Endothelial cell (in vitro differentiated cells): ENCODE results near the gene SCO2. TPM values are rescaled to one million over a fixed set of nuclear protein-coding genes. Genes with fewer than 3 reads are reported as not detected.

Experiments used
- DNase-seq: peaks from one replicate; pipeline ENCODE4 v3.0.0; 2021; ENCODE audit warnings: low spot score
- H3K27ac Mint-ChIP-seq: one replicate; pipeline ENCODE4 v1.8.0; 2021; ENCODE audit warnings: mixed read lengths, inconsistent platforms; ENCODE audit not compliant: unreplicated experiment
- H3K27me3 Mint-ChIP-seq: one replicate; pipeline ENCODE4 v1.8.0; 2021; ENCODE audit warnings: mild to moderate bottlenecking, moderate library complexity, mixed read lengths, inconsistent platforms; ENCODE audit not compliant: unreplicated experiment
- H3K36me3 Mint-ChIP-seq: one replicate; pipeline ENCODE4 v1.8.0; 2021; ENCODE audit warnings: mild to moderate bottlenecking, low read depth, mixed read lengths, inconsistent platforms; ENCODE audit not compliant: unreplicated experiment
- H3K4me1 Mint-ChIP-seq: one replicate; pipeline ENCODE4 v1.8.0; 2021; ENCODE audit warnings: mild to moderate bottlenecking, mixed read lengths, inconsistent platforms; ENCODE audit not compliant: unreplicated experiment
- H3K4me3 Mint-ChIP-seq: one replicate; pipeline ENCODE4 v1.8.0; 2021; ENCODE audit warnings: mild to moderate bottlenecking, mixed read lengths, inconsistent platforms; ENCODE audit not compliant: unreplicated experiment
- H3K9me3 Mint-ChIP-seq: one replicate; pipeline ENCODE4 v1.8.0; 2021; ENCODE audit warnings: mixed read lengths, inconsistent platforms; ENCODE audit not compliant: unreplicated experiment
- CTCF ChIP-seq: fragments of 200-600 bp; sonication (generic); IDR thresholded peaks from one replicate; pipeline ENCODE4 v1.5.0; 2021; ENCODE audit warnings: antibody characterized with exemption; ENCODE audit not compliant: unreplicated experiment
- total RNA-seq: library from RNA; stranded (reverse); fragmentation: NEBNext Ultra II Directional; extraction: Animal tissue kit (Norgen Biotek cat#: 25700); gene quantifications from one replicate; pipeline ENCODE4 v1.2.1, GENCODE V29; 2021; ENCODE audit not compliant: unreplicated experiment

The SCO2 gene
- total RNA-seq, 1 donor from 2014 or later = 1.1 TPM

- TF ChIP-seq CTCF = no peak
- no peaks in the 10 kb centered on the region for H3K9me3 Mint-ChIP-seq
- no peak for DNase-seq
Observed at GRCh38 chr22:50550395-50550794, 25.0 kb upstream of the SCO2 start.

GRCh38 chr22:50548921-50549790 is 23.8 kb upstream of the SCO2 start:
- peaks cover 5% of the 10 kb centered on the region for H3K4me1 Mint-ChIP-seq
- no peak for TF ChIP-seq CTCF
- no peaks in the 10 kb centered on the region for H3K36me3 Mint-ChIP-seq
- peaks cover 6% of the 10 kb centered on the region for H3K27me3 Mint-ChIP-seq
- no peaks in the 10 kb centered on the region for H3K9me3 Mint-ChIP-seq
- H3K4me3 Mint-ChIP-seq = no peak overlapping the region
- H3K27ac Mint-ChIP-seq = no peak overlapping the region
- DNase-seq = no peak

More at GRCh38 chr22:50550395-50550794, 25.0 kb upstream of the SCO2 start:
- Mint-ChIP-seq H3K27me3 (peaks cover 6% of the 10 kb centered on the region), H3K36me3 (no peaks in the 10 kb centered on the region), H3K27ac (no peak overlapping the region), H3K4me3 (no peak overlapping the region), H3K4me1 (peaks cover 5% of the 10 kb centered on the region)

- no peak for DNase-seq
- Mint-ChIP-seq H3K4me1 (peaks cover 5% of the 10 kb centered on the region), H3K27me3 (peaks cover 6% of the 10 kb centered on the region), H3K27ac (no peak overlapping the region), H3K4me3 (no peak overlapping the region), H3K36me3 (no peaks in the 10 kb centered on the region), H3K9me3 (no peaks in the 10 kb centered on the region)
- TF ChIP-seq CTCF = no peak
Observed at GRCh38 chr22:50548040-50548920, 22.9 kb upstream of the SCO2 start.

GRCh38 chr22:50547263-50547985 is 22.0 kb upstream of the SCO2 start:
- Mint-ChIP-seq H3K27me3 (peaks cover 6% of the 10 kb centered on the region), H3K27ac (no peak overlapping the region), H3K4me1 (peaks cover 5% of the 10 kb centered on the region), H3K36me3 (no peaks in the 10 kb centered on the region), H3K4me3 (no peak overlapping the region), H3K9me3 (no peaks in the 10 kb centered on the region)
- TF ChIP-seq CTCF = no peak
- no peak for DNase-seq
